Measurements from ENCODE around the gene NLK.

The NLK gene

DNA sequence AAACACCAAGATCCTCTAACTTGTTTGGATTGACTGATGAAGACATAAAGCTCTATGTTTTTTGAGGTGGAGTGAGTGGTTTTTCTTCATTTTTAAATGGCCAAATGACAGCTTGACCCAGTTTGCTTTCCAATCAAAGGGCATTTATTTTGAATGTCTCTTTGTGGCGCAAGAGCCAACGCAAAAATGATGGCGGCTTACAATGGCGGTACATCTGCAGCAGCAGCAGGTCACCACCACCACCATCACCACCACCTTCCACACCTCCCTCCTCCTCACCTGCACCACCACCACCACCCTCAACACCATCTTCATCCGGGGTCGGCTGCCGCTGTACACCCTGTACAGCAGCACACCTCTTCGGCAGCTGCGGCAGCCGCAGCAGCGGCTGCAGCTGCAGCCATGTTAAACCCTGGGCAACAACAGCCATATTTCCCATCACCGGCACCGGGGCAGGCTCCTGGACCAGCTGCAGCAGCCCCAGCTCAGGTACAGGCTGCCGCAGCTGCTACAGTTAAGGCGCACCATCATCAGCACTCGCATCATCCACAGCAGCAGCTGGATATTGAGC, 329 bp downstream of the NLK start:
- Histone ChIP-seq H3K9me3 (no peaks in the 10 kb centered on the region), H3K4me3 (ENCODE audit: low read depth, low read length) (peak overlapping the region; percentile 68; the same call in 1 of the 2 replicates), H3K4me1 (no peaks in the 10 kb centered on the region), H3K27me3 (no peaks in the 10 kb centered on the region), H3K36me3 (no peaks in the 10 kb centered on the region)
- no peak for DNase-seq
- TF ChIP-seq, protein P1, sequence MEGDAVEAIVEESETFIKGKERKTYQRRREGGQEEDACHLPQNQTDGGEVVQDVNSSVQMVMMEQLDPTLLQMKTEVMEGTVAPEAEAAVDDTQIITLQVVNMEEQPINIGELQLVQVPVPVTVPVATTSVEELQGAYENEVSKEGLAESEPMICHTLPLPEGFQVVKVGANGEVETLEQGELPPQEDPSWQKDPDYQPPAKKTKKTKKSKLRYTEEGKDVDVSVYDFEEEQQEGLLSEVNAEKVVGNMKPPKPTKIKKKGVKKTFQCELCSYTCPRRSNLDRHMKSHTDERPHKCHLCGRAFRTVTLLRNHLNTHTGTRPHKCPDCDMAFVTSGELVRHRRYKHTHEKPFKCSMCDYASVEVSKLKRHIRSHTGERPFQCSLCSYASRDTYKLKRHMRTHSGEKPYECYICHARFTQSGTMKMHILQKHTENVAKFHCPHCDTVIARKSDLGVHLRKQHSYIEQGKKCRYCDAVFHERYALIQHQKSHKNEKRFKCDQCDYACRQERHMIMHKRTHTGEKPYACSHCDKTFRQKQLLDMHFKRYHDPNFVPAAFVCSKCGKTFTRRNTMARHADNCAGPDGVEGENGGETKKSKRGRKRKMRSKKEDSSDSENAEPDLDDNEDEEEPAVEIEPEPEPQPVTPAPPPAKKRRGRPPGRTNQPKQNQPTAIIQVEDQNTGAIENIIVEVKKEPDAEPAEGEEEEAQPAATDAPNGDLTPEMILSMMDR (IDR thresholded peaks at IDR 0.05; ENCODE audit: low read depth, low read length): no peak

GRCh38 chr17:28043296-28043695, 819 bp downstream of the NLK start:
- no peaks in the 10 kb centered on the region for H3K36me3 ChIP-seq
- DNase-seq: no peak
- H3K9me3 ChIP-seq: no peaks in the 10 kb centered on the region
- H3K27me3 ChIP-seq: no peaks in the 10 kb centered on the region
- H3K4me1 ChIP-seq: no peaks in the 10 kb centered on the region
- TF ChIP-seq, protein P1 (IDR thresholded peaks at IDR 0.05; ENCODE audit: low read depth, low read length): no peak
- H3K4me3 ChIP-seq (ENCODE audit: low read depth, low read length): no peak overlapping the region; the same call in 1 of the 2 replicates

- no peaks in the 10 kb centered on the region for H3K4me1 ChIP-seq
- TF ChIP-seq, protein P1 (IDR thresholded peaks at IDR 0.05; ENCODE audit: low read depth, low read length): no peak
Observed at GRCh38 chr17:28043741-28044140, 1.3 kb downstream of the NLK start.

DNA sequence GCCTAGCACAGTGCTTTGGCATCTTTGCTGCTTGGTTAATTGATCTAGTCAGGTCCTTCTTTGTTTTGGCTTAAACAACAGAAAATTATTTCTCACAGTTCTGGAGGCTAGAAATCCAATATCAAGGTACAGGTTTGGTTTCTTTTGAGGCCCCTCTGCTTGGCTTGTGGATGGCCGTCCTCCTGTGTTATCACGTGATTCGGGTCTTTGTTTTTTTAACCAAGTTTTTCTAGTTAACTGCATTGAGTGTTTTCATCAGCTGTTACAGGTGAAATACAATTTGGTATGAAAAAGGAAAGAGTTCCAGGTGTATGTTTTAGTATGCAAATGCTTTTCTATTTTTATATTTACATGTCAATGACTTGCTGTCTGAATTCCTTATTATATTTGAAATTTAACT, 2.8 kb downstream of the NLK start:
- no peaks in the 10 kb centered on the region for H3K9me3 ChIP-seq
- H3K27me3 ChIP-seq: no peaks in the 10 kb centered on the region
- no peak for DNase-seq
- H3K4me1 ChIP-seq: no peaks in the 10 kb centered on the region
- TF ChIP-seq, protein P1 (IDR thresholded peaks at IDR 0.05; ENCODE audit: low read depth, low read length): no peak
- H3K36me3 ChIP-seq: no peaks in the 10 kb centered on the region
- H3K4me3 ChIP-seq (ENCODE audit: low read depth, low read length): no peak overlapping the region

More at GRCh38 chr17:28043741-28044140, 1.3 kb downstream of the NLK start:
- H3K9me3 ChIP-seq: no peaks in the 10 kb centered on the region
- DNase-seq: no peak
- H3K4me3 ChIP-seq (ENCODE audit: low read depth, low read length): no peak overlapping the region; the same call in 1 of the 2 replicates
- H3K27me3 ChIP-seq: no peaks in the 10 kb centered on the region
- H3K36me3 ChIP-seq: no peaks in the 10 kb centered on the region

DNA sequence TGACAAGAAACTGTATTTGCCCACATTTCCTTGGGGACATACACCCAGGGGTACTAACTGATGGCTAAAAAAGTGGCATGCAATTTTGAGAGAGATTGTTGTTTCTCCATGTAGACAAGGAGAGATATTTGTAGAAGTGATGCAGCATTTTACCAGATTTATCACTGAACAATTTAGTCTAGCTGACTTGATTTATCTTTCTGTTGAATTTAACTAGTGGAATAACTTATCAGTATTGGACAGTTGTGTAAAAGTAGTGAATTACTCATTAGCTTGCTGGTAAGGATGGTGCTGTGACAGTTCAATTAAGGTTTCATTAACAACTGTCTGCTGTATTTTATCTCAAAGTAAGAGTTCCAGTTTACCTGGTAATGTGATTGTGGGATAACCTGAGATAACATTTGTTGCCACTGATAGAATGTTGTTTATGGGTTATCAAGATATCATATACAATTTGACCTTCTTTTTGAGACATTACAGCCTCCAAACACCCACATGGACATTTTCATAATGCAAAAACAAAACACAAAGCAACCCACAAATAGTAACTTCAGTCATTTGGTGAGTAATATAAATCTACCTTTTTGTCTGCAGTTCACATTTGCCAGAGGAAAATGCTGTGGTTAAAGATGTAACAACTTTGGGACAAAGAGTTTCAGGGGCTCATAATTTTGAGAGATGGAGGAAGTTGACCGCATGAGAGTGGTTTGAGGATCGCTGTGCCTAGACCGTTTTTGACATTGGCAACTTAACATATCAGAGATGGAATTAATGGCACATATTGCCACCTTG, 3.8 kb downstream of the NLK start:
- no peak for DNase-seq
- Histone ChIP-seq H3K27me3 (no peaks in the 10 kb centered on the region), H3K4me1 (no peaks in the 10 kb centered on the region), H3K36me3 (no peaks in the 10 kb centered on the region), H3K9me3 (no peaks in the 10 kb centered on the region), H3K4me3 (ENCODE audit: low read depth, low read length) (no peak overlapping the region)
- TF ChIP-seq, protein P1 (IDR thresholded peaks at IDR 0.05; ENCODE audit: low read depth, low read length): no peak

DNA sequence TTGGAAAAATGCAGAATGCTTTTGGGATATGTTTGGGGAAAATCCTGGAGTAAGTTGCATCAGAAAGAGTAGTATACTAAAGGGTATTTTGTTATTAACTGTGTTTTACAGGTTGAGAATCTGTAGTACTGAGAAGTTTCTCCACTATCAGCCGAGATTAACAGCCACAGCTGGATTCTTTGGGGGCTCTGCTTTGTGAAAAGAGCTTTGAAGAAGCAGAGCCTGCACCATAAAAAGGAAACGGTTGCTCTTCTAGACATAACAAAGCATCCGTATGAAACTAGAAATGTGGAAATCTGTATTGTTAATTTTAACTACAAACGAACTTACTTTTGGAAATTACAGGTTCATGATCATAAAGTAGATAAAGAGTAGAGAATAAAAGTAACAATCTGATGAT, 5.3 kb downstream of the NLK start:
- no peak overlapping the region for H3K4me3 ChIP-seq (ENCODE audit: low read depth, low read length)
- no peak for DNase-seq
- TF ChIP-seq, protein P1 (IDR thresholded peaks at IDR 0.05; ENCODE audit: low read depth, low read length): no peak
- no peaks in the 10 kb centered on the region for H3K36me3 ChIP-seq
- no peaks in the 10 kb centered on the region for H3K9me3 ChIP-seq
- H3K27me3 ChIP-seq: no peaks in the 10 kb centered on the region
- H3K4me1 ChIP-seq: no peaks in the 10 kb centered on the region

Data from BE2C (cell line).